ENCODE data around the gene CPA1.

CPA1 gene

GRCh38 chr7:130379921-130380860 is at the start of gene CPA1:
Gene CPA1 (plus strand): TSS chr7:130380494. CDS start chr7:130380521, 27 bp downstream.
- in situ Hi-C loops (cut with HindIII; ENCODE audit: low sequenced_read_pairs), result no loop called here

- in situ Hi-C loops (cut with HindIII; ENCODE audit: low sequenced_read_pairs), result no loop called here
Measured at GRCh38 chr7:130332259-130333053, 47.8 kb upstream of the CPA1 start.

- in situ Hi-C loops (cut with HindIII; ENCODE audit: low sequenced_read_pairs), result no loop called here
Measured at GRCh38 chr7:130333832-130334231, 46.5 kb upstream of the CPA1 start.

- in situ Hi-C loops (cut with HindIII; ENCODE audit: low sequenced_read_pairs), result no loop called here
Measured at GRCh38 chr7:130334274-130334673, 46.0 kb upstream of the CPA1 start.

- in situ Hi-C loops (cut with HindIII; ENCODE audit: low sequenced_read_pairs), result no loop called here
Measured at GRCh38 chr7:130337410-130337971, 42.8 kb upstream of the CPA1 start.

GRCh38 chr7:130338233-130338632 is 42.1 kb upstream of the CPA1 start:
- in situ Hi-C loops (cut with HindIII; ENCODE audit: low sequenced_read_pairs), result no loop called here

- in situ Hi-C loops (cut with HindIII; ENCODE audit: low sequenced_read_pairs), result no loop called here
Measured at GRCh38 chr7:130341882-130342281, 38.4 kb upstream of the CPA1 start.

- in situ Hi-C loops (cut with HindIII; ENCODE audit: low sequenced_read_pairs), result no loop called here
Measured at GRCh38 chr7:130342701-130343380, 37.5 kb upstream of the CPA1 start.

GRCh38 chr7:130344271-130344866 is 35.9 kb upstream of the CPA1 start, which contains the start of gene CPA5:
Gene CPA5 (plus strand): TSS chr7:130344816. CDS start chr7:130346486, 1,670 bp downstream.
- in situ Hi-C loops (cut with HindIII; ENCODE audit: low sequenced_read_pairs), result no loop called here

GRCh38 chr7:130345136-130345535 is 35.2 kb upstream of the CPA1 start:
- in situ Hi-C loops (cut with HindIII; ENCODE audit: low sequenced_read_pairs), result no loop called here

- in situ Hi-C loops (cut with HindIII; ENCODE audit: low sequenced_read_pairs), result no loop called here
Measured at GRCh38 chr7:130345725-130346124, 34.6 kb upstream of the CPA1 start.

- in situ Hi-C loops (cut with HindIII; ENCODE audit: low sequenced_read_pairs), result no loop called here
Measured at GRCh38 chr7:130346177-130346905, 34.0 kb upstream of the CPA1 start.

GRCh38 chr7:130346941-130347340 is 33.4 kb upstream of the CPA1 start:
- in situ Hi-C loops (cut with HindIII; ENCODE audit: low sequenced_read_pairs), result no loop called here

- in situ Hi-C loops (cut with HindIII; ENCODE audit: low sequenced_read_pairs), result loop anchor here (5.0 kb wide), 1 partner anchor 92 kb away; the partner anchor contains the start of gene CEP41
Measured at GRCh38 chr7:130349911-130350782, 30.1 kb upstream of the CPA1 start.

- in situ Hi-C loops (cut with HindIII; ENCODE audit: low sequenced_read_pairs), result loop anchor here (5.0 kb wide), 1 partner anchor 91 kb away; the partner anchor contains the start of gene CEP41
Measured at GRCh38 chr7:130350945-130351790, 29.1 kb upstream of the CPA1 start.

- in situ Hi-C loops (cut with HindIII; ENCODE audit: low sequenced_read_pairs), result loop anchor here (5.0 kb wide), 1 partner anchor 91 kb away; the partner anchor contains the start of gene CEP41
Measured at GRCh38 chr7:130351791-130352090, 28.6 kb upstream of the CPA1 start.

- in situ Hi-C loops (cut with HindIII; ENCODE audit: low sequenced_read_pairs), result loop anchor here (5.0 kb wide), 1 partner anchor 90 kb away; the partner anchor contains the start of gene CEP41
Measured at GRCh38 chr7:130352194-130353074, 27.9 kb upstream of the CPA1 start.
